Pancreas (tissue), 10 donors: Measurements from ENCODE around the gene TBC1D17. TPM values are rescaled to one million over a fixed set of nuclear protein-coding genes. Genes with fewer than 3 reads are reported as not detected.

Experiments
- ATAC-seq, 4 donors: fragments of 200-7000 bp; cut with Tn5 transposase; one replicate each; pipeline versions ENCODE4 v1.8.0 to v1.9.1; 2020; ENCODE audit warnings: mild to moderate bottlenecking in 4 of 4, moderate library complexity in 4 of 4
- DNase-seq, 6 donors: peaks; one replicate each; pipeline ENCODE4 v3.0.0-alpha.2; 2020
- FAIRE-seq: peaks from 2 replicates; lab custom pipeline; 2012; peaks lifted over from hg19 to GRCh38; lab: Jason Lieb, UNC
- H3K27ac ChIP-seq, 4 donors: fragments of 200-600 bp; sonication (generic); 1 replicate in 3 of 4; 2 replicates in 1 of 4; pipeline versions ENCODE4 v1.5.0 to v1.8.0; 2020
- H3K27me3 ChIP-seq, 4 donors: fragments of 200-600 bp; one replicate each; pipeline ENCODE4 v1.8.0; 2021
- H3K36me3 ChIP-seq, 3 donors: fragments of 200-600 bp; sonication (generic) in 1 of 3; one replicate each; pipeline versions ENCODE4 v1.5.0 to v1.8.0; 2020 to 2021
- H3K4me1 ChIP-seq, 3 donors: fragments of 200-600 bp; one replicate each; pipeline ENCODE4 v1.8.0; 2021
- H3K4me3 ChIP-seq, 4 donors: fragments of 200-600 bp; sonication (generic) in 2 of 4; one replicate each; pipeline versions ENCODE4 v1.5.0 to v1.8.0; 2020 to 2021
- H3K9me3 ChIP-seq, 4 donors: fragments of 200-600 bp; one replicate each; pipeline ENCODE4 v1.8.0; 2021
- CTCF ChIP-seq, 4 donors: fragments of 200-600 bp; sonication (generic) in 3 of 4; IDR thresholded peaks; one replicate each; pipeline versions ENCODE4 v1.5.0 to v1.8.0; 2021; ENCODE audit warnings: antibody characterized with exemption in 4 of 4
- WGBS, 2 donors: extraction: QIAGEN DNeasy Blood & Tissue Kit; methylation state at CpG; one replicate each; pipeline ENCODE4 v1.1.7; 2013; 5-methylcytosine and 5-hydroxymethylcytosine counted together
- intact Hi-C, 3 donors: fragments of 100-400 bp; cut with DNase I; formaldehyde crosslinking; loops; one replicate each; pipeline versions ENCODE4 v1.11.1 to v1.14.2; 2022
- polyA plus RNA-seq, 2 donors: library from polyadenylated mRNA; stranded (reverse); fragments of 200-250 nt; gene quantifications; one replicate each; pipeline ENCODE4 v1.2.3, GENCODE V29; 2013
- total RNA-seq, 6 donors: library from RNA; stranded (reverse); fragmentation: NEBNext Ultra II Directional in 4 of 6; extraction: Animal tissue kit (Norgen Biotek cat#: 25700) in 4 of 6; gene quantifications; one replicate each; pipeline versions ENCODE4 v1.2.1 to v1.2.4, GENCODE V29; 2021 to 2023
- donor health status: healthy with polysubstance abuse.
- donor health status: DM: no; HTN: no; CAD: no; lungs with moderate emphysema.
- donor health status: DM: no; HTN: no; CAD: no.
- donor health status: control.
- donor health status: control.
- donor health status: Bipolar disorder and iron deficiency.
- donor health status: DM: yes; HTN: yes; CAD: no.
- donor health status: DM: no; HTN: no; CAD: no.
- donor health status: DM: no; HTN: no; CAD: no.
- donor health status: DM: yes; HTN: yes; CAD: no.

TBC1D17 gene
- total and polyA plus RNA-seq, 8 donors = 21.0 to 99.3 (median 31.3) TPM

GRCh38 chr19:49877879-49878743 lies 609 bp downstream of the TBC1D17 start:
- ATAC-seq (peak; percentile 62 to 79 (median 72)), DNase-seq (peak; percentile 95 to 99 (median 97)), FAIRE-seq (no peak)
- H3K36me3 ChIP-seq = peaks cover 0 to 31% (median 30%) of the 10 kb centered on the region in 3 donors
- TF ChIP-seq CTCF (IDR thresholded peaks at IDR 0.05) = no peak
- H3K9me3 ChIP-seq = no peaks in the 10 kb centered on the region
- peaks cover 0 to 11% (median 8%) of the 10 kb centered on the region in 3 donors for H3K4me1 ChIP-seq
- intact Hi-C loops = no loop called here
- 9 to 11% methylated on average over 41 of the region's 41 CpGs for WGBS, 2 donors
- peak overlapping the region; percentile 44 to 67 (median 55) for H3K4me3 ChIP-seq
- H3K27me3 ChIP-seq = no peaks in the 10 kb centered on the region
- H3K27ac ChIP-seq = peak overlapping the region; percentile 90 to 98 (median 96)

GRCh38 chr19:49878744-49879070 lies 1.2 kb downstream of the TBC1D17 start:
- Histone ChIP-seq H3K4me1 (peaks cover 0 to 11% (median 8%) of the 10 kb centered on the region in 3 donors), H3K4me3 (peak overlapping the region in 1 of 4 donors; percentile 62), H3K9me3 (no peaks in the 10 kb centered on the region), H3K27me3 (no peaks in the 10 kb centered on the region), H3K36me3 (peaks cover 2 to 37% (median 36%) of the 10 kb centered on the region in 3 donors), H3K27ac (no peak overlapping the region)
- TF ChIP-seq CTCF (IDR thresholded peaks at IDR 0.05) = no peak
- WGBS, 2 donors = 80 to 83% methylated on average over 9 of the region's 9 CpGs
- intact Hi-C loops = no loop called here
- peak in 4 of 6 donors; percentile 33 to 50 (median 42) for DNase-seq
- FAIRE-seq = no peak
- ATAC-seq = no peak

GRCh38 chr19:49879243-49879963 lies 1.9 kb downstream of the TBC1D17 start:
- Histone ChIP-seq H3K4me3 (no peak overlapping the region), H3K27ac (no peak overlapping the region), H3K9me3 (no peaks in the 10 kb centered on the region), H3K36me3 (peaks cover 9 to 44% (median 42%) of the 10 kb centered on the region in 3 donors), H3K27me3 (no peaks in the 10 kb centered on the region), H3K4me1 (peaks cover 0 to 11% (median 8%) of the 10 kb centered on the region in 3 donors)
- FAIRE-seq = no peak
- 96 to 97% methylated on average over 12 of the region's 12 CpGs for WGBS, 2 donors
- DNase-seq = peak in 4 of 6 donors; percentile 22 to 44 (median 32)
- ATAC-seq = no peak
- intact Hi-C loops = no loop called here
- TF ChIP-seq CTCF (IDR thresholded peaks at IDR 0.05) = no peak

GRCh38 chr19:49880162-49880869 lies 2.8 kb downstream of the TBC1D17 start:
- peak in 2 of 6 donors; percentile 18 to 48 for DNase-seq

More at GRCh38 chr19:49880162-49880869, 2.8 kb downstream of the TBC1D17 start:
- no peaks in the 10 kb centered on the region for H3K27me3 ChIP-seq
- H3K4me1 ChIP-seq = peaks cover 0 to 7% (median 5%) of the 10 kb centered on the region in 3 donors
- intact Hi-C loops = no loop called here
- FAIRE-seq (no peak), ATAC-seq (no peak)
- H3K27ac ChIP-seq = no peak overlapping the region
- no peak overlapping the region for H3K4me3 ChIP-seq
- H3K36me3 ChIP-seq = peaks cover 9 to 53% (median 46%) of the 10 kb centered on the region in 3 donors
- no peaks in the 10 kb centered on the region for H3K9me3 ChIP-seq
- TF ChIP-seq CTCF (IDR thresholded peaks at IDR 0.05) = no peak
- 87% methylated on average over 10 of the region's 10 CpGs for WGBS, 2 donors
